Measurements from ENCODE around the gene LETMD1.

LETMD1 gene

DNA sequence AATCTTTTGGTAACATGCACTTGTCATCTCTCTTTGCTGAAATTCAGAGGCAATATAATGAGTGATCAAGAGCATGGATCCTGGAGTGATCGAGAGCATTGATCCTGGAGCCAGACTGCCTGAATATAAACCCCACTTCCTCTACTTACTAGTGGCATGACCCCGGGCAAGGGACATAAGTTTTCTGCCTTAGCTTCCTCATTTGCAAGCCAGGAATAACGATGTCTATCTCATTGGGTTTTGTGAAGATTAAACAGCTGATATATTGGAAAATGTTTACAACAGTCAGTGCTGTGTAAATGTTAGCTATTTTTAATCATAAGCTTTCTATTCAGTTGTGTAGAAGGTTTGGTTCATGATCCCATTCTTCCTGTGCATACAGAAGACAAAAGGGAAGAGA, 37.6 kb downstream of the LETMD1 start:
- H3K4me3 ChIP-seq (ENCODE audit: low read depth, low read length): no peak overlapping the region
- TF ChIP-seq, protein P1, sequence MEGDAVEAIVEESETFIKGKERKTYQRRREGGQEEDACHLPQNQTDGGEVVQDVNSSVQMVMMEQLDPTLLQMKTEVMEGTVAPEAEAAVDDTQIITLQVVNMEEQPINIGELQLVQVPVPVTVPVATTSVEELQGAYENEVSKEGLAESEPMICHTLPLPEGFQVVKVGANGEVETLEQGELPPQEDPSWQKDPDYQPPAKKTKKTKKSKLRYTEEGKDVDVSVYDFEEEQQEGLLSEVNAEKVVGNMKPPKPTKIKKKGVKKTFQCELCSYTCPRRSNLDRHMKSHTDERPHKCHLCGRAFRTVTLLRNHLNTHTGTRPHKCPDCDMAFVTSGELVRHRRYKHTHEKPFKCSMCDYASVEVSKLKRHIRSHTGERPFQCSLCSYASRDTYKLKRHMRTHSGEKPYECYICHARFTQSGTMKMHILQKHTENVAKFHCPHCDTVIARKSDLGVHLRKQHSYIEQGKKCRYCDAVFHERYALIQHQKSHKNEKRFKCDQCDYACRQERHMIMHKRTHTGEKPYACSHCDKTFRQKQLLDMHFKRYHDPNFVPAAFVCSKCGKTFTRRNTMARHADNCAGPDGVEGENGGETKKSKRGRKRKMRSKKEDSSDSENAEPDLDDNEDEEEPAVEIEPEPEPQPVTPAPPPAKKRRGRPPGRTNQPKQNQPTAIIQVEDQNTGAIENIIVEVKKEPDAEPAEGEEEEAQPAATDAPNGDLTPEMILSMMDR (IDR thresholded peaks at IDR 0.05; ENCODE audit: low read depth, low read length): no peak

DNA sequence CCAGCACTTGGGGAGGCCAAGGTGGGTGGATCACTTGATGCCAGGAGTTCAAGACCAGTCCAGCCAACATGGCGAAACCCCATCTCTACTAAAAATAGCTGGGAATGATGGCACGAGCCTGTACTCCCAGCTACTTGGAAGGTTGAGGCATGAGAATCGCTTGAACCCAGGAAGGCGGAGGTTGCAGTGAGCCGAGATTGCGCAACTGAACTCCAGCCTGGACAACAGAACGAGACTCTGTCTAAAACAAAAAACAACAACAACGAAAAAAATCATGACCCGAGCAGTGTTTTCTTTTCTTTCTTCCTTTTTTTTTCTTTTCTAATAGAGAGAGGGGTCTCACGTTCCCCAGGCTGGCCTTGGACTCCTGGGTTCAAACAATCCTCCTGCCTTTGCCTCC, 38.8 kb downstream of the LETMD1 start:
- H3K4me3 ChIP-seq (ENCODE audit: low read depth, low read length): no peak overlapping the region
- TF ChIP-seq, protein P1 (IDR thresholded peaks at IDR 0.05; ENCODE audit: low read depth, low read length): no peak

DNA sequence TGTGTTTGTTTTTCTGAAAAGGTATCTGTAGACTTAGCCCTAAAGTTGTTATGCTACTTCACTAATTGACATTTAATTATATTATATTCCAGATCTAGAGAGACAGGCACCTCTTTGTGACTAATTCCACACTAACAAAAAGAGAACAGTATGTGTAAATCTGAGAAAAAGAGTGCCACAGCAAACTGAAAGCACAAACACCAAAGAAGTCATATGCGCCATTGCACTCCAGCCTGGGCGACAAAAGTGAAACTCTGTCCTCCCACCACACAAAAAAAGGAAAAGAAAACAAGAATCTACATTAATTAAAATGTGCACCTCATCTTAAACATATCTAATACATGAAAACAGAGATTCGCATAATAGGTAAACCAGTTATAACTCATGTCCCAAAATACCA, 39.7 kb downstream of the LETMD1 start:
- H3K4me3 ChIP-seq (ENCODE audit: low read depth, low read length): no peak overlapping the region
- TF ChIP-seq, protein P1 (IDR thresholded peaks at IDR 0.05; ENCODE audit: low read depth, low read length): no peak

DNA sequence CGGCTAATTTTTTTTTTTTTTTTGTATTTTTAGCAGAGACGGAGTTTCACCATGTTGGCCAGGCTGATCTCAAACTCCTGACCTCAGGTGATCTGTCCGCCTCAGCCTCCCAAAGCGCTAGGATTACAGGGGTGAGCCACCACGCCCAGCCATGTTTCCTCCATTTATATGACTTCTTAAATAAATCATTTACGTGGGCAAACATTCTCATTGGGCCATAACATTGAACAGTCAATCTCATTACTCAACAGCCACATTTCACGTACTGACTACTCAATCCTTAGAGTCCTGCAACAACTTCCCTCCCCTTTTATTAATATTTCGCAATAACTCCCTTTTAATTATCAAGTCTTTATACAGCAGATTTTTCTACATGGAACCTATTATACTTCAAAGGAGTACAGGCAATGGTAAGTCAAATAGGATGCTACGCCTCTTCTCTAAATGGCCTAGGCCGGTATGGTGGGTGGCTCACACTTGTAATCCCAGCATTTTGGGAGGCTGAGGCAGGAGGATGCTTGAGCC, 42.6 kb downstream of the LETMD1 start:
- no peak overlapping the region for H3K4me3 ChIP-seq (ENCODE audit: low read depth, low read length)
- TF ChIP-seq, protein P1 (IDR thresholded peaks at IDR 0.05; ENCODE audit: low read depth, low read length): no peak

DNA sequence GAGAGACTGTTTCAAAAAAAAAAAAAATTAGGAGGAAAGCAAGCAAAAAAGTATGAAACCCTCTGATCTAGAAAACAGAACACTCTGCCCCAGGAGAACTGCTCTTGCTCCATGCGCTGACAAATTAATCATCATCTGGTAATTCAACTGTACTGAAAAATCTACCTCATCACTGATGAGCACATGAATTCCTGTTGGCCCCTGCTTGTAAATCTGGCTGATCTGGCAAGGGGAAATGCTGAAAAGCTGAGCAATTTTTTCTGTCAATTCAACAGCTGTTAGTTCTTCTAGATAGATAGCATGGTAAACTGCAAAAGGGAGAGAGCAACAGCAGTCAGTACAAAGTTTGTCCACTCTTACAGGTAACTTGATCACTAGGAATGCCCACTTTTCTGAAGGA, 50.5 kb downstream of the LETMD1 start:
- H3K4me3 ChIP-seq (ENCODE audit: low read depth, low read length): no peak overlapping the region
- TF ChIP-seq, protein P1 (IDR thresholded peaks at IDR 0.05; ENCODE audit: low read depth, low read length): no peak

DNA sequence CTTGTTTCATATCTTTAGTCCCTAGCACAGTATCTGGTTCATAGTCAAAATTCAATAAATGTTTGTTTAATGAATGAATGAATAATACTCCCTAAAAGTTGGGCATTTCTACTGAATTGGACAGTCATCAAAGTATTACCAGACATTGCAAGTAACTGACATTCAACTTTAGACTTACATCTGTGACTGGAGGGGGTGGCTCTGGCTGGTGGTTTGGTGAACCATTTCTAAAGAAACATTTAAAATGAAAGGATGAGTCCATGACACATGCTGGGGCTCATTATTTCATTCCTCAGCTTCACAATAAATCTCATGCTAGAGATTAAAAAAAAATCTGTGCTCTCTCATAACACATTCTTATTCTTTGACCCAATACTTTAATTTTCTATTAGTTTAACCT, 55.9 kb downstream of the LETMD1 start:
- TF ChIP-seq, protein P1 (IDR thresholded peaks at IDR 0.05; ENCODE audit: low read depth, low read length): no peak
- H3K4me3 ChIP-seq (ENCODE audit: low read depth, low read length): no peak overlapping the region

DNA sequence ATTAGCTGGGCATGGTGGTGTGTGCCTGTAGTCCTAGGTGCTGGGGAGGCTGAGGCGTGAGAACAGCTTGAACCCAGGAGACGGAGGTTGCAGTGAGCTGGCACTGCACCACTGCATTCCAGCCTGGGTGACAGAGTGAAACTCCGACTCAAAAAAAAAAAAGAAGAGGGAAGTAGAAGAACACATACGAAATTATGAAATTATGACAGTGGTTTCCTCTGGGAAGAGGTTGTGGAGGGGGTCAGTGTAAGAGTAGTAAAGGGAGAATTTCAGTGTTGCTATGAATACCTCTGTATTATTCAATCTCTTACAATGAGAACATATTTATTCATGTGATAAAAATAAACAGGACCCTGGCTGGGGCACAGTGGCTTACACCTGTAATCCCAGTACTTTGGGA, 60.0 kb downstream of the LETMD1 start:
- TF ChIP-seq, protein P1 (IDR thresholded peaks at IDR 0.05; ENCODE audit: low read depth, low read length): no peak
- no peak overlapping the region for H3K4me3 ChIP-seq (ENCODE audit: low read depth, low read length)

Data from WI38 (cell line).